H1 (cell line): Measurements from ENCODE around the gene PEAK1. TPM values are rescaled to one million over a fixed set of nuclear protein-coding genes. Genes with fewer than 3 reads are reported as not detected.

ENCODE experiments used
- CTCF ChIA-PET: fragments of 300-600 bp; sonication (Branson Sonifier 250); formaldehyde crosslinking; loops from one replicate; lab custom pipeline; 2021; ENCODE audit not compliant: partially characterized antibody; lab: Charles Lee
- POLR2A ChIA-PET: fragments of 300-600 bp; sonication (Branson Sonifier 250); formaldehyde crosslinking; loops from one replicate; lab custom pipeline; 2021; ENCODE audit warnings: inconsistent platforms; ENCODE audit not compliant: partially characterized antibody; lab: Charles Lee
- DNase-seq, 2 experiments: peaks; one replicate each; pipeline versions ENCODE4 v3.0.0 to v3.0.0-alpha.2; 2010 to 2022; ENCODE audit warnings: low spot score in 2 of 2, low read depth in 1 of 2, mixed read lengths in 1 of 2
- FAIRE-seq: peaks from 2 replicates; lab custom pipeline; 2011; peaks lifted over from hg19 to GRCh38; lab: Jason Lieb, UNC
- H2AFZ ChIP-seq: 2 replicates; pipeline ENCODE4 v1.8.1; 2012; ENCODE audit warnings: low read length, inconsistent platforms
- H2AK5ac ChIP-seq: 2 replicates; pipeline ENCODE4 v1.6.1; 2013; ENCODE audit warnings: low read depth, low read length
- H2BK120ac ChIP-seq: replicated peaks from 2 replicates; pipeline ENCODE3; 2013; ENCODE audit warnings: low read depth, low read length, inconsistent platforms
- H2BK12ac ChIP-seq: 2 replicates; pipeline ENCODE4 v1.6.1; 2013; ENCODE audit warnings: low read depth, low read length
- H2BK15ac ChIP-seq: 2 replicates; pipeline ENCODE4 v1.6.1; 2013; ENCODE audit warnings: low read length
- H2BK20ac ChIP-seq: 2 replicates; pipeline ENCODE4 v1.6.1; 2013; ENCODE audit warnings: low read length
- H2BK5ac ChIP-seq: 2 replicates; pipeline ENCODE4 v1.6.1; 2013; ENCODE audit warnings: low read depth, low read length
- H3K14ac ChIP-seq: 2 replicates; pipeline ENCODE4 v1.6.1; 2013; ENCODE audit warnings: inconsistent platforms; ENCODE audit not compliant: insufficient read length
- H3K18ac ChIP-seq: 2 replicates; pipeline ENCODE4 v1.6.1; 2013; ENCODE audit warnings: low read length; ENCODE audit errors: extremely low read depth
- H3K23ac ChIP-seq: 2 replicates; pipeline ENCODE4 v1.6.1; 2013; ENCODE audit warnings: inconsistent platforms; ENCODE audit not compliant: insufficient read length
- H3K23me2 ChIP-seq: 2 replicates; pipeline ENCODE4 v1.6.1; 2013; ENCODE audit warnings: low read depth, low read length
- H3K27ac ChIP-seq: 2 replicates; pipeline ENCODE4 v1.6.1; 2011; ENCODE audit warnings: low read depth, low read length, inconsistent platforms
- H3K27me3 ChIP-seq, 4 experiments: replicated peaks in 1 of 4; 1 replicate in 1 of 4; 2 replicates in 3 of 4; pipeline versions ENCODE4 v1.6.1 to v1.8.1; 2011 to 2013; ENCODE audit warnings: low read length in 3 of 4, mild to moderate bottlenecking in 3 of 4, inconsistent platforms in 2 of 4, mixed read lengths in 2 of 4, moderate library complexity in 1 of 4; ENCODE audit not compliant: control insufficient read depth in 3 of 4, insufficient read depth in 3 of 4; ENCODE audit errors: extremely low read depth in 1 of 4
- H3K36me3 ChIP-seq, 4 experiments: 2 replicates each; pipeline versions ENCODE4 v1.6.1 to v1.8.1; 2011 to 2013; ENCODE audit warnings: mild to moderate bottlenecking in 4 of 4, low read length in 3 of 4, moderate library complexity in 2 of 4, control low read depth in 1 of 4, inconsistent platforms in 1 of 4; ENCODE audit not compliant: insufficient read depth in 4 of 4, control insufficient read depth in 2 of 4
- H3K4ac ChIP-seq: replicated peaks from 2 replicates; pipeline ENCODE3; 2013; ENCODE audit warnings: low read length, low read depth, mixed read lengths, inconsistent platforms; ENCODE audit not compliant: insufficient read length
- H3K4me1 ChIP-seq, 4 experiments: replicated peaks in 1 of 4; 1 replicate in 1 of 4; 2 replicates in 3 of 4; pipeline versions ENCODE4 v1.6.1 to v1.8.1; 2011 to 2013; ENCODE audit warnings: low read length in 3 of 4, inconsistent platforms in 2 of 4, mixed read lengths in 1 of 4; ENCODE audit not compliant: insufficient read depth in 4 of 4, control insufficient read depth in 3 of 4
- H3K4me2 ChIP-seq, 2 experiments: 2 replicates each; pipeline versions ENCODE4 v1.6.1 to v1.8.1; 2011 to 2013; ENCODE audit warnings: low read depth in 2 of 2, low read length in 2 of 2, control low read depth in 1 of 2, inconsistent platforms in 1 of 2, mild to moderate bottlenecking in 1 of 2; ENCODE audit not compliant: insufficient read depth in 1 of 2
- H3K4me3 ChIP-seq, 4 experiments: fragments of 200-600, 300-600 bp in 1 of 4; sonication (generic), shearing (Covaris generic), sonication (Bioruptor Twin) in 1 of 4; 2 replicates each; pipeline versions ENCODE4 v1.5.1 to v1.8.1; 2011 to 2016; ENCODE audit warnings: low read length in 4 of 4, low read depth in 3 of 4, control low read depth in 2 of 4, inconsistent platforms in 2 of 4, mild to moderate bottlenecking in 2 of 4, mixed read lengths in 1 of 4, moderate library complexity in 1 of 4; ENCODE audit not compliant: insufficient read depth in 2 of 4; ENCODE audit errors: extremely low read depth in 1 of 4
- H3K56ac ChIP-seq: replicated peaks from 2 replicates; pipeline ENCODE3; 2013; ENCODE audit warnings: low read depth, mild to moderate bottlenecking, mixed read lengths, low read length, inconsistent platforms; ENCODE audit not compliant: insufficient read length
- H3K79me1 ChIP-seq: 2 replicates; pipeline ENCODE4 v1.6.1; 2013; ENCODE audit warnings: low read depth, low read length, control low read depth
- H3K79me2 ChIP-seq, 2 experiments: 2 replicates each; pipeline versions ENCODE4 v1.6.1 to v1.8.1; 2012 to 2013; ENCODE audit warnings: low read length in 2 of 2, mild to moderate bottlenecking in 2 of 2, inconsistent platforms in 1 of 2; ENCODE audit not compliant: insufficient read depth in 2 of 2, control insufficient read depth in 1 of 2
- H3K9ac ChIP-seq, 4 experiments: replicated peaks in 1 of 4; 1 replicate in 1 of 4; 2 replicates in 3 of 4; pipeline versions ENCODE4 v1.6.1 to v1.8.1; 2011 to 2013; ENCODE audit warnings: low read depth in 3 of 4, low read length in 3 of 4, control low read depth in 2 of 4, mild to moderate bottlenecking in 2 of 4, moderate library complexity in 2 of 4, inconsistent platforms in 1 of 4; ENCODE audit errors: extremely low read depth in 1 of 4
- H3K9me3 ChIP-seq, 2 experiments: 2 replicates each; pipeline versions ENCODE4 v1.6.1 to v1.8.1; 2012 to 2013; ENCODE audit warnings: mild to moderate bottlenecking in 2 of 2, moderate library complexity in 2 of 2, control low read depth in 1 of 2, inconsistent platforms in 1 of 2, low read depth in 1 of 2, low read length in 1 of 2, mixed read lengths in 1 of 2; ENCODE audit not compliant: insufficient read depth in 2 of 2
- H4K20me1 ChIP-seq, 2 experiments: replicated peaks in 1 of 2; 2 replicates each; pipeline versions ENCODE3 to v1.8.1; 2011 to 2013; ENCODE audit warnings: inconsistent platforms in 2 of 2, low read length in 2 of 2, mild to moderate bottlenecking in 1 of 2; ENCODE audit not compliant: insufficient read depth in 2 of 2, control insufficient read depth in 1 of 2
- H4K5ac ChIP-seq: 2 replicates; pipeline ENCODE4 v1.6.1; 2013; ENCODE audit warnings: low read length, low read depth, mixed read lengths, inconsistent platforms; ENCODE audit not compliant: insufficient read length
- H4K8ac ChIP-seq: 2 replicates; pipeline ENCODE4 v1.8.0; 2013; ENCODE audit warnings: mild to moderate bottlenecking, moderate library complexity, low read length, inconsistent platforms; ENCODE audit not compliant: insufficient read depth; ENCODE audit errors: extremely low read depth
- H4K91ac ChIP-seq: replicated peaks from 2 replicates; pipeline ENCODE3; 2013; ENCODE audit warnings: low read length, mixed read lengths, inconsistent platforms; ENCODE audit not compliant: insufficient read length
- GTF2F1 ChIP-seq: IDR thresholded peaks from 2 replicates; pipeline ENCODE4 v1.6.1; 2012; ENCODE audit warnings: low read depth, low read length, improper control_type of control experiment, borderline replicate concordance
- RFX5 ChIP-seq: IDR thresholded peaks from 2 replicates; pipeline ENCODE4 v1.6.1; 2011; ENCODE audit warnings: low read depth, low read length, improper control_type of control experiment, borderline replicate concordance
- SIX5 ChIP-seq: IDR thresholded peaks from 2 replicates; pipeline ENCODE4 v1.6.1; 2011; ENCODE audit warnings: mild to moderate bottlenecking, low read depth, low read length
- SP1 ChIP-seq: IDR thresholded peaks from 2 replicates; pipeline ENCODE4 v1.6.1; 2011; ENCODE audit warnings: low read depth, low read length
- TEAD4 ChIP-seq: IDR thresholded peaks from 2 replicates; pipeline ENCODE4 v1.6.1; 2012; ENCODE audit warnings: low read depth, low read length, inconsistent platforms, mixed read lengths
- WGBS, 2 experiments: shearing (Covaris generic) in 1 of 2; methylation state at CpG; one replicate each; pipeline versions ENCODE4 v1.1.6 to v1.1.7; 2013 to 2015; ENCODE audit warnings: low lambda C conversion rate in 2 of 2, mixed read lengths in 2 of 2, inconsistent platforms in 1 of 2, low coverage in 1 of 2, missing lambda C conversion rate in 1 of 2; ENCODE audit not compliant: insufficient replicate concordance in 2 of 2, insufficient coverage in 1 of 2, insufficient read length in 1 of 2; ENCODE audit errors: extremely low coverage in 1 of 2, missing lambda C conversion rate in 1 of 2; 5-methylcytosine and 5-hydroxymethylcytosine counted together
- polyA plus RNA-seq, 7 experiments: library from polyadenylated mRNA; depleted of rRNA in 3 of 7; stranded (reverse) in 5 of 7; unstranded in 2 of 7; fragments of >200 nt in 5 of 7; fragments of 200-250 nt in 2 of 7; gene quantifications; 1 replicate in 5 of 7; 2 replicates in 1 of 7; 4 replicates in 1 of 7; pipeline versions ENCODE4 v1.2.1 to v1.2.3, GENCODE V29; 2011 to 2013; ENCODE audit warnings: missing spikeins in 2 of 7, mixed read lengths in 2 of 7
- total RNA-seq: library from RNA; stranded (reverse); fragmentation: NEBNext Ultra II Directional; extraction: Animal tissue kit (Norgen Biotek cat#: 25700); gene quantifications from 2 replicates; pipeline ENCODE4 v1.2.1, GENCODE V29; 2021

The PEAK1 gene
- total and polyA plus RNA-seq, 2 of the 8 experiments (the other 6 are each of a cell fraction or from before 2014, with no cell fraction given) = 8.8 to 44.8 TPM

DNA sequence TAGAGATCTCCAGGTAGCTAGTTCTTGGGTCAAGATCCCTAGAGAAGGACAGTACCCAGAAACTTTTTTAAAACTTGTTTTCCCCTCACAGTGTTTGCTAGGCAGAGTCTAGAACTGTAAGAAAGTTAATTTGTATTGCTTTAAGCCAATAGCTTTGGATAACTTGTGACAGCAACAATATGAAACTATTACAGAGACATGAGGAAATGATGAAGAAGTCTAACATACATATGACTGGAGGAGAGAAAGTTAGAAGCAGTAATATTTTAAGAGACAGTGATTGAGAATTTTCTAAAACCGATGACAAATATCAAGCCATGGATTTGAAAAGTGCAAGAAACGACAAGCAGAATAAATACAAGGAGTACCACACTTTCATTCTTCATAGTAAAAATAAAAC is 10.7 kb upstream of the PEAK1 start:
- H3K79me1 ChIP-seq = no peaks in the 10 kb centered on the region
- no peak overlapping the region for H3K56ac ChIP-seq
- 94% methylated on average over 2 of the region's 2 CpGs; no CpG with 5 or more reads in 1 of the 2 experiments for WGBS, 2 experiments
- no peak overlapping the region for H3K27ac ChIP-seq
- FAIRE-seq = no peak
- ChIA-PET POLR2A (interaction anchor here (0.7 to 2.7 kb wide), 4 partner anchors 10 to 98 kb away, joined by 3 to 9 read pairs (median 4); partner anchors contain the start of gene HMG20A), CTCF (interaction anchor here (0.8 to 1.1 kb wide), 2 partner anchors 9 to 244 kb away, joined by 3 read pairs; no protein-coding TSS in a partner anchor)
- H2BK12ac ChIP-seq = no peak overlapping the region
- H4K5ac ChIP-seq = no peak overlapping the region
- H3K4ac ChIP-seq = no peak overlapping the region
- no peaks in the 10 kb centered on the region for H3K27me3 ChIP-seq
- no peak overlapping the region for H4K8ac ChIP-seq
- no peak overlapping the region for H2AFZ ChIP-seq
- no peak overlapping the region for H3K23ac ChIP-seq
- no peak overlapping the region for H3K14ac ChIP-seq
- H3K4me1 ChIP-seq = no peaks in the 10 kb centered on the region
- H3K4me3 ChIP-seq = no peak overlapping the region
- H4K20me1 ChIP-seq = peaks cover 0 to 1% of the 10 kb centered on the region in 2 experiments
- no peak overlapping the region for H4K91ac ChIP-seq
- no peaks in the 10 kb centered on the region; a peak in 1 of 8 replicates for H3K36me3 ChIP-seq
- H3K4me2 ChIP-seq = no peak overlapping the region
- H2AK5ac ChIP-seq = no peak overlapping the region
- no peak overlapping the region for H2BK15ac ChIP-seq
- H3K79me2 ChIP-seq = peaks cover 0 to 58% of the 10 kb centered on the region in 2 experiments; a peak in 3 of 4 replicates
- H2BK20ac ChIP-seq = no peak overlapping the region
- DNase-seq = no peak
- H2BK120ac ChIP-seq = no peak overlapping the region
- H3K9me3 ChIP-seq = no peaks in the 10 kb centered on the region
- H3K23me2 ChIP-seq = no peaks in the 10 kb centered on the region
- no peak overlapping the region for H3K18ac ChIP-seq
- no peak overlapping the region for H3K9ac ChIP-seq
- TF ChIP-seq GTF2F1 = no peak
- TF ChIP-seq SIX5 = no peak
- no peak for TF ChIP-seq SP1
- no peak for TF ChIP-seq RFX5
- no peak for TF ChIP-seq TEAD4
- no peak overlapping the region for H2BK5ac ChIP-seq
